ENCODE results near the gene GIGYF1. TPM values are rescaled to one million over a fixed set of nuclear protein-coding genes. Genes with fewer than 3 reads are reported as not detected.

Gene GIGYF1
- total and polyA plus RNA-seq, 2 of the 8 experiments (the other 6 are each of a cell fraction or from before 2014, with no cell fraction given) = 24.1 to 99.3 TPM

DNA sequence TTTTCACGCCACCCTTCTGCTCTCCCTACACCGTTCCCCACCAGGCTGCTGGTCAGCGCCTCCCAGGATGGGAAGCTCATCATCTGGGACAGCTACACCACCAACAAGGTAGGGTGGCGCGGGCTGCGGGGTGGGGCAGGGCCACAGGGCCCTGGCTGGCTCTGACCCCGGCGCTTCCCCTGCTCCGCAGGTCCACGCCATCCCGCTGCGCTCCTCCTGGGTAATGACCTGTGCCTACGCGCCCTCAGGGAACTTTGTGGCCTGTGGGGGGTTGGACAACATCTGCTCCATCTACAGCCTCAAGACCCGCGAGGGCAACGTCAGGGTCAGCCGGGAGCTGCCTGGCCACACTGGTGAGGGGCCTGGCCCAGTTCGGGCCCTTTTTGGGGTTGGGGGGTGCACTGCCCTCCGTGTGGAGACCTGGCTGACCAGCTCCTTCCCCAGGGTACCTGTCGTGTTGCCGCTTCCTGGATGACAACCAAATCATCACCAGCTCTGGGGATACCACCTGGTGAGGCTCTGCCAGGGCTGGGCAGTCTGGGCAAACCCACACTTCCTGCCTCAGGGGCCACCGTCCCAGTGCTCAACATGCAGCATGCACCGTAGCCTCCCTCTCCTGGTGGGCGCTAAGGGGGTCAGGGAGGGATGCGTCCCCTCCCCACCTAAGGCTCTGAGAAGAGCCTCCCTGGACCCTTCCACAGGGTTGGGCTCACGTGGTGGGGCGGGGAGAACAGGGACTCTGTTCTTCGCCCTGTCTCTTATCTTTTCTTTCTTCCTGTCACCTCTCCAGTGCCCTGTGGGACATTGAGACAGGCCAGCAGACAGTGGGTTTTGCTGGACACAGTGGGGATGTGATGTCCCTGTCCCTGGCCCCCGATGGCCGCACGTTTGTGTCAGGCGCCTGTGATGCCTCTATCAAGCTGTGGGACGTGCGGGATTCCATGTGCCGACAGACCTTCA, 16.5 kb downstream of the GIGYF1 start (continued):
- TF ChIP-seq POLR2AphosphoS5 (IDR thresholded peaks at IDR 0.05; ENCODE audit: low read depth, low read length) = 0 out of 2 replicates have a peak, but pooled peaks have one; percentile 37

Data from H1 (cell line).